SU-DHL-6 (cell line): ENCODE data around the gene PCYOX1L.

ENCODE experiments used
- H2AFZ ChIP-seq: fragments of 200-600 bp; sonication (generic); 2 replicates; pipeline ENCODE4 v1.6.1; 2014; ENCODE audit warnings: low read depth, mild to moderate bottlenecking, moderate library complexity, mixed read lengths, antibody characterized with exemption, low read length; ENCODE audit not compliant: severe bottlenecking
- H3F3A ChIP-seq: fragments of 200-600 bp; shearing (Covaris generic); 2 replicates; pipeline ENCODE4 v1.6.0; 2016; ENCODE audit warnings: antibody characterized with exemption, mild to moderate bottlenecking; ENCODE audit not compliant: insufficient read depth
- H3K27ac ChIP-seq: fragments of 200-600 bp; sonication (generic); 2 replicates; pipeline ENCODE4 v1.5.1; 2016; ENCODE audit warnings: low read depth, mild to moderate bottlenecking, low read length, moderate library complexity, mixed read lengths
- H3K27me3 ChIP-seq: fragments of 200-600 bp; sonication (generic), shearing (Covaris generic); 2 replicates; pipeline ENCODE4 v1.6.0; 2014; ENCODE audit warnings: mild to moderate bottlenecking, low read length
- H3K36me3 ChIP-seq: fragments of 200-600 bp; sonication (generic); 2 replicates; pipeline ENCODE4 v1.6.1; 2014; ENCODE audit warnings: mild to moderate bottlenecking, low read length, mixed read lengths
- H3K4me2 ChIP-seq: fragments of 300-600, 200-600 bp; shearing (Covaris generic), sonication (generic); 2 replicates; pipeline ENCODE4 v1.6.0; 2014; ENCODE audit warnings: low read length, low read depth, mild to moderate bottlenecking; ENCODE audit not compliant: poor library complexity, severe bottlenecking
- H3K4me3 ChIP-seq: fragments of 200-600 bp; sonication (generic); 2 replicates; pipeline ENCODE4 v1.5.1; 2014; ENCODE audit warnings: antibody characterized with exemption, low read length, mild to moderate bottlenecking, mixed read lengths; ENCODE audit not compliant: insufficient read depth, poor library complexity, severe bottlenecking
- H3K79me2 ChIP-seq: fragments of 200-600 bp; sonication (generic); 2 replicates; pipeline ENCODE4 v1.6.1; 2014; ENCODE audit warnings: mild to moderate bottlenecking, low read length, moderate library complexity; ENCODE audit not compliant: insufficient read depth
- H3K9ac ChIP-seq: fragments of 200-600 bp; sonication (generic); 2 replicates; pipeline ENCODE4 v1.7.0; 2014; ENCODE audit warnings: mild to moderate bottlenecking, low read length
- H3K9me2 ChIP-seq: fragments of 200-600 bp; sonication (generic); replicated peaks from 2 replicates; pipeline ENCODE4 v1.6.1; 2014; ENCODE audit warnings: low read length; ENCODE audit not compliant: insufficient read depth
- H3K9me3 ChIP-seq: fragments of 200-600 bp; sonication (generic); 2 replicates; pipeline ENCODE4 v1.6.1; 2014; ENCODE audit warnings: low read length, mixed read lengths; ENCODE audit not compliant: insufficient read depth
- H4K20me1 ChIP-seq: fragments of 200-600 bp; sonication (generic); 2 replicates; pipeline ENCODE4 v1.6.1; 2014; ENCODE audit warnings: low read depth, mild to moderate bottlenecking, antibody characterized with exemption, low read length, moderate library complexity, mixed read lengths
- EZH2phosphoT487 ChIP-seq: fragments of 200-600 bp; sonication (generic), shearing (Covaris generic); conservative IDR thresholded peaks from 2 replicates; pipeline ENCODE4 v1.6.1; 2018; ENCODE audit warnings: mild to moderate bottlenecking, antibody characterized with exemption, low read length, moderate library complexity, mixed read lengths
- TF ChIP-seq, protein P1 (sequence below): fragments of 200-600 bp; sonication (generic); IDR thresholded peaks from one replicate; pipeline ENCODE4 v1.5.1; 2017; ENCODE audit warnings: antibody characterized with exemption, mild to moderate bottlenecking, low read length, moderate library complexity; ENCODE audit not compliant: insufficient read depth, poor library complexity, severe bottlenecking

Gene PCYOX1L

DNA sequence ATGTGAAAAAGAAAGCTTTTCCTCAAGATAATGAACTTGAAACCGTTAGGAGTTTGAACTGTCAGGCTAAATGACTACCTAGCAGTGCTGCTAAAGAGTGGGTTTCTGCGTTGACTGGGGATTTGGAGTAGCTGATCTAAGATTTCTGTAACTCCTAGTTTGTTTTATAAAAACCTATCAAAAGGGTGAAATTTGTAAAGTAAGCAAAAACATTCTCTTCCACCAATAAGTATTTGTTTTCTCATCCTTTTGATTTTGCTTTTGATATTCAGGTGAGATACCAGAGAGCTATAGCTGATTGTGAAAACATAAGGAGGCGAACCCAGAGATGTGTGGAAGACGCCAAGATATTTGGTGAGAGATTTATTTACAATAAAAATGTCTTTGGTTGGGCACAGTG lies 8.5 kb upstream of the PCYOX1L start:
- no peaks in the 10 kb centered on the region for H3K9me2 ChIP-seq
- H3K9me3 ChIP-seq: no peaks in the 10 kb centered on the region
- peaks cover 58% of the 10 kb centered on the region for H3K36me3 ChIP-seq
- TF ChIP-seq, protein P1, sequence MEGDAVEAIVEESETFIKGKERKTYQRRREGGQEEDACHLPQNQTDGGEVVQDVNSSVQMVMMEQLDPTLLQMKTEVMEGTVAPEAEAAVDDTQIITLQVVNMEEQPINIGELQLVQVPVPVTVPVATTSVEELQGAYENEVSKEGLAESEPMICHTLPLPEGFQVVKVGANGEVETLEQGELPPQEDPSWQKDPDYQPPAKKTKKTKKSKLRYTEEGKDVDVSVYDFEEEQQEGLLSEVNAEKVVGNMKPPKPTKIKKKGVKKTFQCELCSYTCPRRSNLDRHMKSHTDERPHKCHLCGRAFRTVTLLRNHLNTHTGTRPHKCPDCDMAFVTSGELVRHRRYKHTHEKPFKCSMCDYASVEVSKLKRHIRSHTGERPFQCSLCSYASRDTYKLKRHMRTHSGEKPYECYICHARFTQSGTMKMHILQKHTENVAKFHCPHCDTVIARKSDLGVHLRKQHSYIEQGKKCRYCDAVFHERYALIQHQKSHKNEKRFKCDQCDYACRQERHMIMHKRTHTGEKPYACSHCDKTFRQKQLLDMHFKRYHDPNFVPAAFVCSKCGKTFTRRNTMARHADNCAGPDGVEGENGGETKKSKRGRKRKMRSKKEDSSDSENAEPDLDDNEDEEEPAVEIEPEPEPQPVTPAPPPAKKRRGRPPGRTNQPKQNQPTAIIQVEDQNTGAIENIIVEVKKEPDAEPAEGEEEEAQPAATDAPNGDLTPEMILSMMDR: no peak
- no peak for TF ChIP-seq EZH2phosphoT487
- no peak overlapping the region for H2AFZ ChIP-seq
- H3K9ac ChIP-seq: no peak overlapping the region
- no peak overlapping the region for H3K4me2 ChIP-seq
- H4K20me1 ChIP-seq: 0 out of 2 replicates have a peak, but pooled peaks cover 16% of the 10 kb centered on the region
- H3F3A ChIP-seq: peaks cover 29% of the 10 kb centered on the region; the same call in 1 of the 2 replicates
- H3K79me2 ChIP-seq: peaks cover 67% of the 10 kb centered on the region
- H3K4me3 ChIP-seq: no peak overlapping the region
- H3K27ac ChIP-seq: no peak overlapping the region
- H3K27me3 ChIP-seq: no peaks in the 10 kb centered on the region

DNA sequence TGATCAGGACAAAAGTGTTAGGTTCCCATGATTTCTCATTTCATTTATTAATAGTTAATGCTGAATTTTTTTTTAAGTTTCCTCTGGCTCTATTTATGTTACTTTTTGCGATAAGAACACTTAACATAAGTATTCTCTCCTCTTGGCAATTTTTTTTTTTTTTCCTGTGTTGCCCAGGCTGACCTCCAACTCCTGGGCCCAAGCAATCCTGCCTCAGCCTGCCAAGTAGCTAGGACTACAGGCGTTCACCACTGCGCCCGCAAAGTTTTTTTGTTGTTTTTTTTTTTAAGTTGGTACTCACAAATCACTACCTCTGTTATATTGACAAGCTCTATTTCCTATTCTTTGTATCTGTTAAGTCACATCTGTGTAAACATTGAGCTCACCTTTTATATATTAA lies 5.7 kb upstream of the PCYOX1L start:
- H2AFZ ChIP-seq: no peak overlapping the region
- H3K9ac ChIP-seq: no peak overlapping the region
- H3K27ac ChIP-seq: no peak overlapping the region
- H4K20me1 ChIP-seq: 0 out of 2 replicates have a peak, but pooled peaks cover 16% of the 10 kb centered on the region
- peaks cover 62% of the 10 kb centered on the region for H3K79me2 ChIP-seq
- peaks cover 58% of the 10 kb centered on the region for H3K36me3 ChIP-seq
- H3K9me2 ChIP-seq: no peaks in the 10 kb centered on the region
- H3F3A ChIP-seq: peaks cover 25% of the 10 kb centered on the region; the same call in 1 of the 2 replicates
- H3K27me3 ChIP-seq: no peaks in the 10 kb centered on the region
- H3K4me3 ChIP-seq: no peak overlapping the region
- TF ChIP-seq, protein P1: no peak
- TF ChIP-seq EZH2phosphoT487: no peak
- H3K9me3 ChIP-seq: no peaks in the 10 kb centered on the region
- H3K4me2 ChIP-seq: no peak overlapping the region

DNA sequence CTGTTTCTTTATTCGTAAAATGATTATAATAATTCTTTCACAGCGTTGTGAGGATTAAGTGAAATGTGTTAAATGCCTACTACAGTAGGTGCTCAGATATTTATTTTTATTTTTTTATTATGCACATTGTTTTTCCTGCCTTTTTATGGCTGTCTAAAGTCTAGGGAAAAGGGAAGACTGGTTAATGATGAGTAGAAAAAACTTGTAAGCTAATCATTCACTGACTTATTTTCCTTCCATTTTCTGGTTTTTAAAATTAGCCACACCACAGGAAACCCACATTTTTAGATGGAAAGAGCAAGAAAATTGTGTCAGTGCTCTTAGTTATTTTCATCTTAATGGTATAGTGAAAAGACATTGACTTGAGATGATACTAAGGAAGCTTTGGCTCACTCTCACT lies 3.9 kb upstream of the PCYOX1L start:
- Histone ChIP-seq H3F3A (peaks cover 29% of the 10 kb centered on the region; the same call in 1 of the 2 replicates), H2AFZ (no peak overlapping the region), H3K9me3 (no peaks in the 10 kb centered on the region), H4K20me1 (0 out of 2 replicates have a peak, but pooled peaks cover 16% of the 10 kb centered on the region), H3K4me3 (no peak overlapping the region), H3K9ac (no peak overlapping the region), H3K27me3 (no peaks in the 10 kb centered on the region), H3K36me3 (peaks cover 44% of the 10 kb centered on the region), H3K27ac (no peak overlapping the region), H3K79me2 (peaks cover 59% of the 10 kb centered on the region), H3K4me2 (no peak overlapping the region), H3K9me2 (no peaks in the 10 kb centered on the region)
- TF ChIP-seq, protein P1: no peak
- no peak for TF ChIP-seq EZH2phosphoT487
